Osteocyte (in vitro differentiated cells): ENCODE results near the gene MACO1. TPM values are rescaled to one million over a fixed set of nuclear protein-coding genes. Genes with fewer than 3 reads are reported as not detected.
"Not testable (repeated sequence)": the region's sequence is repeated elsewhere in the genome, so short reads cannot be mapped to it uniquely, and the experiment has no call there.

Source experiments
- DNase-seq: peaks from one replicate; pipeline ENCODE4 v3.0.0; 2021; ENCODE audit warnings: mixed read lengths; ENCODE audit not compliant: unreplicated experiment; ENCODE audit errors: extremely low spot score
- H3K27ac Mint-ChIP-seq: one replicate; pipeline ENCODE4 v1.8.0; 2021; ENCODE audit warnings: mild to moderate bottlenecking, mixed read lengths; ENCODE audit not compliant: unreplicated experiment
- H3K27me3 Mint-ChIP-seq: one replicate; pipeline ENCODE4 v1.8.0; 2021; ENCODE audit warnings: mixed read lengths; ENCODE audit not compliant: unreplicated experiment
- H3K36me3 Mint-ChIP-seq: one replicate; pipeline ENCODE4 v1.8.0; 2021; ENCODE audit warnings: mixed read lengths; ENCODE audit not compliant: unreplicated experiment
- H3K4me1 Mint-ChIP-seq: one replicate; pipeline ENCODE4 v1.8.0; 2021; ENCODE audit warnings: mixed read lengths; ENCODE audit not compliant: unreplicated experiment
- H3K4me3 Mint-ChIP-seq: one replicate; pipeline ENCODE4 v1.8.0; 2021; ENCODE audit warnings: mild to moderate bottlenecking, moderate library complexity, mixed read lengths; ENCODE audit not compliant: unreplicated experiment
- H3K9me3 Mint-ChIP-seq: one replicate; pipeline ENCODE4 v1.8.0; 2021; ENCODE audit warnings: mixed read lengths; ENCODE audit not compliant: unreplicated experiment
- total RNA-seq: library from RNA; stranded (reverse); gene quantifications from 2 replicates; pipeline ENCODE4 v1.2.1, GENCODE V29; 2021
- TF ChIP-seq, protein P1 (sequence below): fragments of 200-600 bp; sonication (generic); IDR thresholded peaks from 2 replicates; pipeline ENCODE4 v1.5.0; 2021; ENCODE audit warnings: antibody characterized with exemption, mild to moderate bottlenecking, moderate library complexity

The MACO1 gene
- total RNA-seq, 1 donor from 2014 or later = 30.7 TPM

DNA sequence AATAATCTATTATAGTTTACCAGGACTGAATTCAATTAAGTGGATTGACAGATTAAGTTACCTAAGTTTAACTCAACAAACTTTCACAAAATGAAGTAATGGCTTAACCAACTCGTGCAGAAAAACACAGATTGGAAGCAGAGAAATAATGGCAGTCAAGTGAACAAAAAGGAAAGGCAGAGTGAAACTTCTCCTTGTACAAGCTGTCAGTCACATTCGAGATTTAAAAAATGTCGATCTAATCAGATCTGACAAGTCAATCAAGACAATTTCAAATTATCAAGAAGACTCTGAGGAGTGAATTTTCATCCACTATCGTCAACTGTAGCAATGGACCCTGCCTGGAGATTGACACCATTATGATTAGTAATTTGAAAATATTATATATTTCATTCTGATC, 13.4 kb upstream of the MACO1 start:
- not testable (repeated sequence) for H3K9me3 Mint-ChIP-seq, H3K4me3 Mint-ChIP-seq, H3K4me1 Mint-ChIP-seq, DNase-seq, H3K36me3 Mint-ChIP-seq, H3K27me3 Mint-ChIP-seq, H3K27ac Mint-ChIP-seq

DNA sequence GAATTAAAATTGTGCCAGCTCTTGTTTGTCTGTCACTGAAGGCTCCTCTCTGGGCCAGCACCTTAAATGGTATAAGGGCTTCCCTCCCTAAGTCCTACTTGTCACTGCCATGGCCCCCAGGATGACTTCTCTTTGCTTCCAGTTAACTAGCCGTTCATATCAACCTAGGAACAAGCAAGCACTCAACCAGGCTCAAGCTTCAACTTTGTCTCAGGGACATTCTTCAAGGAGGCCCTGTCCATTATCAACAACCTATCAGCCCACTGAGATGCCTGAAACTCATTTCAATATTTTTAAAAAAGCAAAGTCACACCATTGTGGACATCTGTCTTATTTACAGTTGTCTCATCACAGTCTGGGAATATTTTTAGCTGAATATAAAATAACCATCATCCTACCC, 11.4 kb upstream of the MACO1 start:
- not testable (repeated sequence) for H3K4me1 Mint-ChIP-seq, H3K9me3 Mint-ChIP-seq, DNase-seq, H3K4me3 Mint-ChIP-seq, H3K27me3 Mint-ChIP-seq, H3K36me3 Mint-ChIP-seq, H3K27ac Mint-ChIP-seq

DNA sequence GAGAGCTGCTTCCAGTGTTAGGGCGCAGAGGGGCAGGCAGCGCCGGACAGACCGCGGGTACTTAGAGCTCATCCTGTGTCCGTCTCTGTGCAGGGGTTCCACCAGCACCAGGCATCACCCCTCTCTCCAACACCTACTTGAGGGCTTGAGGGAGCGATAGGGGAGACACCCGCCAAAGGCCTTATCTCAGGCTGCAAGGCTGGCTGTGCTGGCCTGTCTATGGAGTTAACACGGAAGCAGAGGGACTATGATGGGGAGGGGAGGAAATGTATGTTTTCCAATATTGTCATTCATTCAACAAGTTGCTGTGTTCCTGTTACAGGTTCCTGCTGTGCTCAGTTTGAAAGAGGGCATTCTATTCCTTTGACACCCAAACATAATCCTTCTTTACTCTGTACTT, 10.0 kb upstream of the MACO1 start, which contains the start of gene RHCE:
RHCE (minus strand) TSS at position 111 of the 400 bp plus-strand sequence; CDS start at position 72, 39 bp downstream.
- not testable (repeated sequence) for H3K27me3 Mint-ChIP-seq, H3K36me3 Mint-ChIP-seq, H3K4me1 Mint-ChIP-seq, H3K4me3 Mint-ChIP-seq, DNase-seq, H3K27ac Mint-ChIP-seq, H3K9me3 Mint-ChIP-seq

DNA sequence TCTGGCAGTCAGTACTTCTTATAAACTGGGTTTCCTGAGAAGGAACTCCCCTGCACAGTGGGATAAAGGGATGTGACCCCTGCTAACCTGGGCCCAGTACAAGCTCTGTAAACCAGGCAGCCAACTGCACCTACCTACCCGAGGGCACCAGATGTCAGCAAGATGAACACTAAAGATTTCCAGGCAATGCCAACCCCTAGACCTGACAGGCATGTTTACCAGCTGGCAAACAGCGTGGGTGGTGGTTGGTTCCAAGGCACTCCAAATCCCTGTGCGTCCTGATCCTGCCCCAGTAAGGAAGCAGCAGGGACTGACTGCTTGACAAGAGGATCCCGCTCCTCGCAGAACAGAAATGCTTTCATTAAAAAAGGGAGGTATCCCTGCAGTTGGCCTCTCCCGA, 7.5 kb upstream of the MACO1 start:
- H3K27ac Mint-ChIP-seq, H3K4me1 Mint-ChIP-seq, H3K9me3 Mint-ChIP-seq, DNase-seq, H3K4me3 Mint-ChIP-seq, H3K27me3 Mint-ChIP-seq, H3K36me3 Mint-ChIP-seq: not testable (repeated sequence)

DNA sequence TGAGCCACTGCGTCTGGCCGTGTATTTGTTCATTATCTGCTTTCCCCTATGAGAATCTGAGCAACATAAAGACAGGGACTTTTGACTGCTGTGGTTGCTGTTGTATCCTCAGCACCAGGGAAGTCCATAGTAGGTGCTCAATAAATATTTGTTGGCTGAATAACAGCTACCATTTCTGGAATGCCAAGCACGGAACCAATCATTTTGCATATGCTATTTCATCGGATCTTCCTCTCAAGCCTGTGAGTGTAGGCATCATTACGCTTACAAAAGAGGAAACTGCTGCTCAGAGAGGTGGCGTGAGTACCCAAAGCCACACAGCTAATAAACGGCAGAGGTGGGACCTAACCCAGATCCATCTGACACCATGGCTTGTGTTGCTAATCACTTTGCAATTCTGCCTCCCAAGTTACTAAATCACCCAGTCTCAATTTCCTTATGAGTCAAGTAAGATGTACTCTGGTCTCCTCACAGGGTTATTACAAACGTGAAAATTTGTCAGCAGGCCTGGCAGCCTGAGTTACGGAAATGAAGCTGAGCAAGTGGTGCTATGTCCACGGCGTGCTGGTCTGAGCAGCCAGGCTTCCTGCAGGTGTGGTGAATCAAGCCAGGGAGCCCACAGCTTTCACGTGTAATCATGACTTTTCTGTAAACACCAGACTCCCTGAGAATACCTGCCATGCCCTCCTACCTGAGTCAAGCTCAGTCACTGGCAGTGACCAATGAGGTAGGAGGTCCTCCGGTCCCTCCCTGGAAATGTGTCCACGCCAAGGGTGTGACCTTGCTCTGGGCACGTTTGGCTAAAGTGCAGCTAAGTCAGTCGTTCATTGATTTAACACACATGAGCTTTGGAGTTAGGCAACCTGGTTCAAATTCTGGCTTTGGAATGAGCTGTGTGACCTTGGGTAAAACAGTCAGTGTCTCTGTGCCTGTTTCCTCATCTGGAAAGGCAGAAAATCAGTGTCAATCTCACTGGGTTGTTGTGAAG, 5.3 kb upstream of the MACO1 start:
- DNase-seq = no peak
- Mint-ChIP-seq H3K27me3 (no peaks in the 10 kb centered on the region), H3K27ac (no peak overlapping the region)

DNA sequence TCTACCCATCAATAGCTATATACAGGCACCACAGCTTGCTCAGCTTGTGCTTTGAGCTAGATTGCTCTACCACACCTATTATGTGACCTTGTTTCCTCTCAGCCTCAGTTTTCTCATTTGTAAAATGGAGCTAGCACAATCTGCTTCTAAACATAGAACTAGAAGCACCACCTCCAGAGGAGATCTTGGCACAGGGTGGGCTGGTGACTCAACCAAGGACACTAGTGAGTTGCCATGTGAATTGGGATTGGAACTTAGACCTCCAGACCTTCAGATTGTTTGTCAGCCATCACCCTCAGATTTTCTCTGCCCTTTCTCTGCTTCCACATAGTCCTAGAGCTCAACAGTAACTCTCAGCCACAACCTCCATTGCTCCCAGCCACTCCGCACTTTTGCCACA, 3.0 kb upstream of the MACO1 start:
- H3K36me3 Mint-ChIP-seq = no peaks in the 10 kb centered on the region
- H3K27me3 Mint-ChIP-seq = no peaks in the 10 kb centered on the region
- DNase-seq = no peak
- TF ChIP-seq, protein P1, sequence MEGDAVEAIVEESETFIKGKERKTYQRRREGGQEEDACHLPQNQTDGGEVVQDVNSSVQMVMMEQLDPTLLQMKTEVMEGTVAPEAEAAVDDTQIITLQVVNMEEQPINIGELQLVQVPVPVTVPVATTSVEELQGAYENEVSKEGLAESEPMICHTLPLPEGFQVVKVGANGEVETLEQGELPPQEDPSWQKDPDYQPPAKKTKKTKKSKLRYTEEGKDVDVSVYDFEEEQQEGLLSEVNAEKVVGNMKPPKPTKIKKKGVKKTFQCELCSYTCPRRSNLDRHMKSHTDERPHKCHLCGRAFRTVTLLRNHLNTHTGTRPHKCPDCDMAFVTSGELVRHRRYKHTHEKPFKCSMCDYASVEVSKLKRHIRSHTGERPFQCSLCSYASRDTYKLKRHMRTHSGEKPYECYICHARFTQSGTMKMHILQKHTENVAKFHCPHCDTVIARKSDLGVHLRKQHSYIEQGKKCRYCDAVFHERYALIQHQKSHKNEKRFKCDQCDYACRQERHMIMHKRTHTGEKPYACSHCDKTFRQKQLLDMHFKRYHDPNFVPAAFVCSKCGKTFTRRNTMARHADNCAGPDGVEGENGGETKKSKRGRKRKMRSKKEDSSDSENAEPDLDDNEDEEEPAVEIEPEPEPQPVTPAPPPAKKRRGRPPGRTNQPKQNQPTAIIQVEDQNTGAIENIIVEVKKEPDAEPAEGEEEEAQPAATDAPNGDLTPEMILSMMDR = no peak
- H3K9me3 Mint-ChIP-seq = no peaks in the 10 kb centered on the region
- no peak overlapping the region for H3K4me3 Mint-ChIP-seq
- H3K4me1 Mint-ChIP-seq = peaks cover 21% of the 10 kb centered on the region
- no peak overlapping the region for H3K27ac Mint-ChIP-seq

More for the DNA sequence above, 5.3 kb upstream of the MACO1 start:
- Mint-ChIP-seq H3K4me1 (peaks cover 9% of the 10 kb centered on the region), H3K4me3 (no peak overlapping the region), H3K9me3 (no peaks in the 10 kb centered on the region), H3K36me3 (no peaks in the 10 kb centered on the region)
- TF ChIP-seq, protein P1 = no peak

DNA sequence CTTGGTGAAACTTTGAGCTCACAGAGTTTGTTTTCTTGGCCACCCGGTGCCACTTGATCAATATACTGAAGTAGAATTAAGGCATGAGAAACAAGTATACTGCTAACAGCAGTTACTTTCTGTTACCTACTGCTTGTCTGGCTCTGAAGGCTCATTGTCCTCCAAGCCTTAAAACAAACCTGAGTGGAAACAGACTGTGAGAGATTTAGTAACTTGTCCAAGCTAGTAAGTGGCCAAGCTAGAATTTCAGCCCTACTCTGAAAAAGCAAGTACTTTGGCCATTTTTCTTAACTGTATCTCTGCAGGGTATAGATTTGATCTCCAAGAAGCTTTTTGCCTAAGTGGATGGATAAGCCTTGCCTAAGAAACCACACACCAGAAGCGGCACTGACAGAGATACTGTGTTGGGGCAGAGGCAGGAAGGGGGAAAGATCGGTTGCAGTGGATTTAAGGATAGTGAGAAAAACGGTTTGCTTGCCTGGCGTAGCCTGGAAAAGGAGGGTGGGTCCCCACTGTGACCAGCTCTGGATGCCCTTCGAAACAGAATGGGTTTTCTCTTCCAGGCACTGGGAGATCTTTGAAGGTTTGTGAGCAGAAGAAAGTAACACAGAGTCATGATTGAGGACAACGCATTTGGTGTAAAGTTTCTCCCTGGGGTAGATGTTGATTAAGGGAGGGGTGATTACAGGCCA, 2.1 kb upstream of the MACO1 start:
- H3K36me3 Mint-ChIP-seq = no peaks in the 10 kb centered on the region
- H3K9me3 Mint-ChIP-seq = no peaks in the 10 kb centered on the region
- H3K4me1 Mint-ChIP-seq = peaks cover 30% of the 10 kb centered on the region
- TF ChIP-seq, protein P1 = no peak
- no peaks in the 10 kb centered on the region for H3K27me3 Mint-ChIP-seq
- peak overlapping the region; percentile 57 for H3K4me3 Mint-ChIP-seq
- no peak for DNase-seq
- peak overlapping the region; percentile 16 for H3K27ac Mint-ChIP-seq
